HTERT RPE-1 (cell line): ENCODE results near the gene SCNN1G.
"Not testable (repeated sequence)": the region's sequence is repeated elsewhere in the genome, so short reads cannot be mapped to it uniquely, and the experiment has no call there.

ENCODE experiments used
- in situ Hi-C: fragments of 300-500 bp; cut with MboI; formaldehyde crosslinking; loops from 4 replicates; pipeline ENCODE4 v1.14.3; 2020; ENCODE audit warnings: low sequenced_read_pairs

SCNN1G gene

DNA sequence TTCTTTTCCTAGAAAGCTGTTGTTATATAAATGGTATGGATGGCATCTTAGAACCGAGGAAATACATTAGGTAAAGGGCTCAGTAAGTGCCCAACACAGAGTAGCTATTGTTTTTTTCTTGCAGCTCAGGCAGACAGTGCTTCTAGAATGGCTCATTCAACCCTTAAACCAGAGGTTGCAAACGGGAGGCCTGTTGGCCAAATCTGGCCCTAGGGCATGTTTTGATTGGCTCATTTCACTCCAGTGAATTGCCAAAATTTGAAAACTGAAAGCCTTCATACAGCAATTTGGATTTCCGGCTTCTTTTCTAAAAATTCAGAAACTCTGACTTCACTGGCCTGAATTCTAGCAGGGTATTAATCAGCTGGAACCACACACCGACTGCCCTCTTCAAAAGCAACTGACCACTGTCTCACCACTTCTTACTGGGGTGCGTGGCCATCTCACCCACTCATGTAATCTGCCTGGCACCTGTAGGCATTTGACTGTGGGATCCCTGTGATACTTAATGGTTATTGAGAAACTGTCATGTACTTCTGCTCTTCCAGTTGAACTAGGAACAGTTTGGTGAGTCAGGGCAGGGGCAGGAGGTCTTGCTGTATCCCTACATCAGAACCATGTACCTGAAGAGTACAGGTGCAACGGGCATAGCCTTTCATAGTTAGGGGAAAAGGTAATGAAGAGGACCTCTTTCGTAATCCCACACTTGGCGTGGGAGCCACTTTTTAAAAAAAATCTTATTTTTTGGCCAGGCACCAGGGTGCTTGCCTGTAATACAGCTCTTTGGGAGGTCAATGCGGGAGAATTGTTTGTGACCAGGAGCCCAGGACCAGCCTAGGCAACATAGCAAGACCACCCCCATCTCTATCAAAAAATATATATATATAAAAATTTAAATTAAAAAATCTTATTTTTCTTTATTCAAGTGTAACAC lies 66.0 kb downstream of the SCNN1G start:
- in situ Hi-C loops = no loop called here

DNA sequence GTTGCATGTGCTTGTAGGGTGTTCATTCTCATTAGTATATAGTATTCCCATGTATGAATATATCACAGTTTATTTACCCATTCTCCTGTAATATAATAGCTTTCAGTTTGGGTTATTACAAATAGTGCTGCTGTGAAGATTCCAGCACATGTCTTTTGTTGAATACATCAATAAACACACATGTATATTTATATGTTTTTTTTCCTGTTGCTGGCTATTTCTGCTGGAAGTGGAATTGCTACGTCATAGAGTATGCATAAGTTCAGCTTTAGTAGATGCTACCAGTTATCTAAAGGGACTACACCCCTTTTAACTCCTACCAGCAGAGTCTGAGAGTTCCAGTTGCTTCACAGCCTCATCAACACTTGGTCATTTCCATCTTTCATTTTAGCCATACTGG lies 67.3 kb downstream of the SCNN1G start:
- in situ Hi-C loops = no loop called here

DNA sequence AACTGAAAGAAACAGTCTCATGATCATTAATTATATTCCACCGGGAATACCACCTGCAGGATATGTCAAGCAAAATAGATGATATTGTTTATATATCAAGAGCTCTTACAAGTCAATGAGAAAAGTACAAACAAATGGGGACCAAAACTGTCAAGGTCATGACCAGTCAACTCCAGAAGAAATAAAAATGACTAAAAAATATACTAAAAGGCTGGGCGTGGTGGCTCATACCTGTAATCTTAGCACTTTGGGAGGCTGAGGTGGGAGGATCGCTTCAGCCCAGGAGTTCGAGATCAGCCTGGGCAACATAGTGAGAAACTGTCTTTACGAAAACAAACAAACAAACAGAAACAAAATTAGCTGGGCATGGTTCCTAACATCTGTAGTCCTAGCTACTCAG lies 69.8 kb downstream of the SCNN1G start:
- in situ Hi-C loops = no loop called here

GRCh38 chr16:23253650-23254049 lies 71.1 kb downstream of the SCNN1G start:
- in situ Hi-C loops = not testable (repeated sequence)

- in situ Hi-C loops = no loop called here
Observed at GRCh38 chr16:23254338-23254737, 71.8 kb downstream of the SCNN1G start.

DNA sequence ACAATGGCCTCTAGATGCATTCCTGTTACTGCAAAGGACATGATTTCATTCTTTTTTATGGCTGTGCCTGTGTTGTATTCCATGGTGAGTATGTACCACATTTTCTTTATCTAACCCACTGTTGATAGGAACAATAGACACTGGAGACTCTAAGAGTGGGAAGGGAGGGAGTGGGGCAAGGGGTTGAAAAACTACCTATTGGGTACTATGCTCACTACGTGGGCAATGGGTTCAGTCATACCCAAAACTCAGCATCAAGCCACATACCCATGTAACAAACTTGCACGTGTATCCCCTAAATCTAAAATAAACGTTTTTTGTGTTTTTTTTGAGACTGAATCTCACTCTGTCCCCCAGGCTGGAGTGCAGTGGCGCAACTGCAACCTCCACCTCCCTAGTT lies 72.5 kb downstream of the SCNN1G start:
- in situ Hi-C loops = no loop called here

GRCh38 chr16:23256440-23256839 lies 73.9 kb downstream of the SCNN1G start:
- in situ Hi-C loops = no loop called here

DNA sequence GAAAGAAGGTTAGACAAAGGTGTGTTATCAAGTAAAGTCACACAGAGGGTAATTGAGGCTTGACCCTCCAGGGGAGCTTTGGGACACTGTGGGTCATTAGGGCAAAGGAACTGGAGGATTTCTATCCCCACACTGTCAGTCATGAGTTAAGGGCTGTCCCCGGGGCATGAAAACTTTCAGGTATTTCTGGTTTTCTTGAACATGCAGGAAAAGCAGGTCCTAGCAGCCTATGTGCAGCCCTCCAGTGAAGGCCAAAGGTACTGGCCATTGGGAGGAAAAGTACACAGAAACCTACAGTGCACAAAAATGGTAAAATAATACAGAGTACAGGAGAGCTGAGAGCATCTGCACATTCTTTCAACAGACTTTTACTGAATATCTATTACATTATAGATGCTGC lies 75.1 kb downstream of the SCNN1G start:
- in situ Hi-C loops = no loop called here

GRCh38 chr16:23258919-23259237 lies 76.3 kb downstream of the SCNN1G start:
- in situ Hi-C loops = no loop called here
